ENCODE results near the gene ABCC3.

DNA sequence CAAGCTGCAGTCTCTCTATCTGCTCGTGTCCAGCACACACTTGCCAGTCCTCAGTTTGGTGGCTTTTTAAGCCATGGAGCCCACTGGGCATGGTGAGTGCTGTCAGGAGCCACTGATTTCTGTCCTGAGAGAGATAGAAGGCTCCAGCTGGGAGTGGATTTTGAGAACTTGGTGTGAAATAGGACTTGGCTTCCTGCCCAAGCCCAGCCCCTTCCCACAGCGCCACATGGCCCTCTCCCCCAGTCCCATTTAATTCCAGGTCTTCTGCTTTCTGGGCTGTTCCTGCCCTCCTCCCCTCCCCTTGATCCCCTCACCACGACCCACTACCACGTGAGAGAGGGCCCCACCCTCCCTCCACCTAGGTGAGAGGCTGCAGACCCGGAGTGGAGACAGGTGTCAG is 14.4 kb upstream of the ABCC3 start:
- no peak for TF ChIP-seq POLR2A (IDR thresholded peaks at IDR 0.05)
- TF ChIP-seq, protein P1, sequence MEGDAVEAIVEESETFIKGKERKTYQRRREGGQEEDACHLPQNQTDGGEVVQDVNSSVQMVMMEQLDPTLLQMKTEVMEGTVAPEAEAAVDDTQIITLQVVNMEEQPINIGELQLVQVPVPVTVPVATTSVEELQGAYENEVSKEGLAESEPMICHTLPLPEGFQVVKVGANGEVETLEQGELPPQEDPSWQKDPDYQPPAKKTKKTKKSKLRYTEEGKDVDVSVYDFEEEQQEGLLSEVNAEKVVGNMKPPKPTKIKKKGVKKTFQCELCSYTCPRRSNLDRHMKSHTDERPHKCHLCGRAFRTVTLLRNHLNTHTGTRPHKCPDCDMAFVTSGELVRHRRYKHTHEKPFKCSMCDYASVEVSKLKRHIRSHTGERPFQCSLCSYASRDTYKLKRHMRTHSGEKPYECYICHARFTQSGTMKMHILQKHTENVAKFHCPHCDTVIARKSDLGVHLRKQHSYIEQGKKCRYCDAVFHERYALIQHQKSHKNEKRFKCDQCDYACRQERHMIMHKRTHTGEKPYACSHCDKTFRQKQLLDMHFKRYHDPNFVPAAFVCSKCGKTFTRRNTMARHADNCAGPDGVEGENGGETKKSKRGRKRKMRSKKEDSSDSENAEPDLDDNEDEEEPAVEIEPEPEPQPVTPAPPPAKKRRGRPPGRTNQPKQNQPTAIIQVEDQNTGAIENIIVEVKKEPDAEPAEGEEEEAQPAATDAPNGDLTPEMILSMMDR (IDR thresholded peaks at IDR 0.05): no peak

Data from lower leg skin (tissue), 3 donors.